ENCODE results near the gene SLC17A4. TPM values are rescaled to one million over a fixed set of nuclear protein-coding genes. Genes with fewer than 3 reads are reported as not detected.

Gene SLC17A4
- total RNA-seq, 2 donors from 2014 or later, result not detected

GRCh38 chr6:25787428-25787827, 32.9 kb downstream of the SLC17A4 start:
- Mint-ChIP-seq H3K27me3 (ENCODE audit: insufficient read depth) (no peaks in the 10 kb centered on the region), H3K36me3 (ENCODE audit: low read depth) (no peaks in the 10 kb centered on the region), H3K4me3 (no peak overlapping the region), H3K27ac (no peak overlapping the region), H3K4me1 (no peaks in the 10 kb centered on the region), H3K9me3 (no peaks in the 10 kb centered on the region)
- no peak overlapping the region for H3K9ac ChIP-seq (ENCODE audit: extremely low read depth, low read length, poor library complexity, severe bottlenecking)
- no peak for DNase-seq
- H3K4me3 ChIP-seq (ENCODE audit: low read length), result no peak overlapping the region
- H3K9me3 ChIP-seq (ENCODE audit: control insufficient read depth, low read length), result no peaks in the 10 kb centered on the region
- no peaks in the 10 kb centered on the region for H3K27me3 ChIP-seq (ENCODE audit: control insufficient read depth, insufficient read depth, low read length, poor library complexity, severe bottlenecking)
- H3K4me1 ChIP-seq (ENCODE audit: control insufficient read depth, insufficient read depth, low read length), result no peaks in the 10 kb centered on the region
- H3K27ac ChIP-seq (ENCODE audit: low read depth, low read length), result no peak overlapping the region
- 89 to 94% methylated on average over 2 of the region's 2 CpGs for WGBS, 2 experiments (ENCODE audit: insufficient coverage in 1 of 2, insufficient read length in 1 of 2)
- H3K36me3 ChIP-seq (ENCODE audit: control insufficient read depth, insufficient read depth, low read length), result no peaks in the 10 kb centered on the region
- TF ChIP-seq, protein P1, sequence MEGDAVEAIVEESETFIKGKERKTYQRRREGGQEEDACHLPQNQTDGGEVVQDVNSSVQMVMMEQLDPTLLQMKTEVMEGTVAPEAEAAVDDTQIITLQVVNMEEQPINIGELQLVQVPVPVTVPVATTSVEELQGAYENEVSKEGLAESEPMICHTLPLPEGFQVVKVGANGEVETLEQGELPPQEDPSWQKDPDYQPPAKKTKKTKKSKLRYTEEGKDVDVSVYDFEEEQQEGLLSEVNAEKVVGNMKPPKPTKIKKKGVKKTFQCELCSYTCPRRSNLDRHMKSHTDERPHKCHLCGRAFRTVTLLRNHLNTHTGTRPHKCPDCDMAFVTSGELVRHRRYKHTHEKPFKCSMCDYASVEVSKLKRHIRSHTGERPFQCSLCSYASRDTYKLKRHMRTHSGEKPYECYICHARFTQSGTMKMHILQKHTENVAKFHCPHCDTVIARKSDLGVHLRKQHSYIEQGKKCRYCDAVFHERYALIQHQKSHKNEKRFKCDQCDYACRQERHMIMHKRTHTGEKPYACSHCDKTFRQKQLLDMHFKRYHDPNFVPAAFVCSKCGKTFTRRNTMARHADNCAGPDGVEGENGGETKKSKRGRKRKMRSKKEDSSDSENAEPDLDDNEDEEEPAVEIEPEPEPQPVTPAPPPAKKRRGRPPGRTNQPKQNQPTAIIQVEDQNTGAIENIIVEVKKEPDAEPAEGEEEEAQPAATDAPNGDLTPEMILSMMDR (conservative IDR thresholded peaks at IDR 0.05), result no peak

DNA sequence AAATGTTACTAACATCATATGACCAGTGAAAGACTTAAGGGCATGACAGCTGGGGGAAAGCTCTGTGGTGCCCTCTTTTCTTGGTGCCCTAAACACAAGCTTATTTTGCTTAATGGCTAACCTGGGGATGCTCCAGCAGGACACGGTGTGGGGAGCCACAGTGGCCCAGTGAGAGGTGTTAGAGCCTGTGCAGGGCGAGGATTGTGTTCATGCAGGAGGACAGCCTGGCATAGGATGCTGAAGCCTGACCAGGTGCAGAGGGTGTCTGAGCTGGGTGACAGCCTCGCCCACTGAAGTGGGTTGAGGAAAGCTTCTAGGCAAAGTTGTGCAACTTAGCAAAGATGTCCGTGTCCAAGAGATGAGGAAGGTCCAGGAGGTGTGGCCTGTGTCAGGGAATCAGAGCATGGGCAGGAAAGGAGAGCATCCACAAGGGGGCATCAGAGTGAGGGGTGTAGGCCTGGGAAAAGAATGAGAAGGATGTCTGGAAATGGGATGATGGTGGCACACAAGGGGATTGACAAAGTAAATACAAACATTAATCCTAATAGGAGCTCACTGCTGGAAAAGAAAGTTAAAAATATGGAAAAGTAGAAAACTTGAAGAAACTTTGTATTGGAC, 33.9 kb downstream of the SLC17A4 start:
- H3K4me1 Mint-ChIP-seq, result no peaks in the 10 kb centered on the region
- Histone ChIP-seq H3K27me3 (ENCODE audit: control insufficient read depth, insufficient read depth, low read length, poor library complexity, severe bottlenecking) (no peaks in the 10 kb centered on the region), H3K4me3 (ENCODE audit: low read length) (no peak overlapping the region), H3K9ac (ENCODE audit: extremely low read depth, low read length, poor library complexity, severe bottlenecking) (no peak overlapping the region), H3K27ac (ENCODE audit: low read depth, low read length) (no peak overlapping the region), H3K9me3 (ENCODE audit: control insufficient read depth, low read length) (no peaks in the 10 kb centered on the region), H3K4me1 (ENCODE audit: control insufficient read depth, insufficient read depth, low read length) (no peaks in the 10 kb centered on the region), H3K36me3 (ENCODE audit: control insufficient read depth, insufficient read depth, low read length) (no peaks in the 10 kb centered on the region)
- TF ChIP-seq, protein P1 (conservative IDR thresholded peaks at IDR 0.05), result peak; percentile 78
- WGBS, 2 experiments (ENCODE audit: insufficient coverage in 1 of 2, insufficient read length in 1 of 2), result 72 to 76% methylated on average over 3 to 4 of the region's 4 CpGs
- H3K27me3 Mint-ChIP-seq (ENCODE audit: insufficient read depth), result no peaks in the 10 kb centered on the region
- no peaks in the 10 kb centered on the region for H3K36me3 Mint-ChIP-seq (ENCODE audit: low read depth)
- no peak overlapping the region for H3K4me3 Mint-ChIP-seq
- peak; percentile 91 for DNase-seq
- no peaks in the 10 kb centered on the region for H3K9me3 Mint-ChIP-seq
- H3K27ac Mint-ChIP-seq, result no peak overlapping the region

GRCh38 chr6:25789475-25789874, 34.9 kb downstream of the SLC17A4 start:
- no peak overlapping the region for H3K27ac ChIP-seq (ENCODE audit: low read depth, low read length)
- no peaks in the 10 kb centered on the region for H3K4me1 Mint-ChIP-seq
- H3K27me3 Mint-ChIP-seq (ENCODE audit: insufficient read depth), result no peaks in the 10 kb centered on the region
- no peaks in the 10 kb centered on the region for H3K27me3 ChIP-seq (ENCODE audit: control insufficient read depth, insufficient read depth, low read length, poor library complexity, severe bottlenecking)
- H3K4me3 Mint-ChIP-seq, result no peak overlapping the region
- H3K4me3 ChIP-seq (ENCODE audit: low read length), result no peak overlapping the region
- no peaks in the 10 kb centered on the region for H3K36me3 Mint-ChIP-seq (ENCODE audit: low read depth)
- H3K27ac Mint-ChIP-seq, result no peak overlapping the region
- WGBS, 2 experiments (ENCODE audit: insufficient coverage in 1 of 2, insufficient read length in 1 of 2), result 84 to 96% methylated on average over 2 of the region's 2 CpGs
- no peaks in the 10 kb centered on the region for H3K9me3 Mint-ChIP-seq
- TF ChIP-seq, protein P1 (conservative IDR thresholded peaks at IDR 0.05), result no peak
- H3K36me3 ChIP-seq (ENCODE audit: control insufficient read depth, insufficient read depth, low read length), result no peaks in the 10 kb centered on the region
- H3K9me3 ChIP-seq (ENCODE audit: control insufficient read depth, low read length), result no peaks in the 10 kb centered on the region
- no peak overlapping the region for H3K9ac ChIP-seq (ENCODE audit: extremely low read depth, low read length, poor library complexity, severe bottlenecking)
- DNase-seq, result no peak
- no peaks in the 10 kb centered on the region for H3K4me1 ChIP-seq (ENCODE audit: control insufficient read depth, insufficient read depth, low read length)
